Neural progenitor cell (in vitro differentiated cells): ENCODE data around the gene SDK1. TPM values are rescaled to one million over a fixed set of nuclear protein-coding genes. Genes with fewer than 3 reads are reported as not detected.
"Not testable (repeated sequence)": the region's sequence is repeated elsewhere in the genome, so short reads cannot be mapped to it uniquely, and the experiment has no call there.

Experiments used
- DNase-seq: peaks from one replicate; pipeline ENCODE4 v3.0.0-alpha.2; 2016; ENCODE audit warnings: low spot score
- H2AFZ ChIP-seq: fragments of 200-600 bp; sonication (generic); replicated peaks from 2 replicates; pipeline ENCODE4 v1.6.1; 2016; ENCODE audit warnings: antibody characterized with exemption
- H3F3A ChIP-seq: fragments of 200-600 bp; sonication (generic); 2 replicates; pipeline ENCODE4 v1.6.1; 2016; ENCODE audit warnings: antibody characterized with exemption, low read depth
- H3K27ac ChIP-seq: fragments of 200-600 bp; sonication (generic); 2 replicates; pipeline ENCODE4 v1.5.1; 2016; ENCODE audit warnings: mild to moderate bottlenecking
- H3K27me3 ChIP-seq: fragments of 200-600 bp; sonication (generic); 2 replicates; pipeline ENCODE4 v1.6.1; 2016; ENCODE audit warnings: mild to moderate bottlenecking, moderate library complexity
- H3K36me3 ChIP-seq: fragments of 200-600 bp; sonication (generic); 2 replicates; pipeline ENCODE4 v1.5.1; 2016
- H3K4me1 ChIP-seq: fragments of 200-600 bp; sonication (generic); 2 replicates; pipeline ENCODE4 v1.6.1; 2016; ENCODE audit warnings: mixed run types
- H3K4me2 ChIP-seq: fragments of 200-600 bp; sonication (generic); 2 replicates; pipeline ENCODE4 v1.6.1; 2016
- H3K4me3 ChIP-seq: fragments of 200-600 bp; sonication (generic); 2 replicates; pipeline ENCODE4 v1.5.1; 2016
- H3K79me2 ChIP-seq: fragments of 200-600 bp; sonication (generic); 2 replicates; pipeline ENCODE4 v1.6.1; 2016; ENCODE audit warnings: low read depth
- H3K9ac ChIP-seq: fragments of 200-600 bp; sonication (generic); 2 replicates; pipeline ENCODE4 v1.6.1; 2016
- H3K9me3 ChIP-seq: fragments of 200-600 bp; sonication (generic); 2 replicates; pipeline ENCODE4 v1.5.1; 2016; ENCODE audit warnings: low read depth
- H4K20me1 ChIP-seq: fragments of 200-600 bp; sonication (generic); 2 replicates; pipeline ENCODE4 v1.6.1; 2016; ENCODE audit warnings: low read depth
- H3K27ac Mint-ChIP-seq: 3 replicates; pipeline ENCODE4 v1.8.0; 2021; ENCODE audit warnings: mixed read lengths
- H3K27me3 Mint-ChIP-seq: 2 replicates; pipeline ENCODE4 v1.8.0; 2022; ENCODE audit warnings: low read depth, mild to moderate bottlenecking, inconsistent platforms, moderate library complexity, mixed read lengths; ENCODE audit not compliant: insufficient read depth
- H3K36me3 Mint-ChIP-seq: 3 replicates; pipeline ENCODE4 v1.8.0; 2021; ENCODE audit warnings: mixed read lengths
- H3K4me1 Mint-ChIP-seq: 3 replicates; pipeline ENCODE4 v1.8.0; 2021; ENCODE audit warnings: mixed read lengths
- H3K4me3 Mint-ChIP-seq: 3 replicates; pipeline ENCODE4 v1.8.0; 2021; ENCODE audit warnings: mild to moderate bottlenecking, moderate library complexity, mixed read lengths
- H3K9me3 Mint-ChIP-seq: 3 replicates; pipeline ENCODE4 v1.8.0; 2020; ENCODE audit warnings: mixed read lengths
- CTCF ChIP-seq: fragments of 200-600 bp; sonication (generic); IDR thresholded peaks from 2 replicates; pipeline ENCODE4 v1.5.1; 2017; ENCODE audit warnings: antibody characterized with exemption, mild to moderate bottlenecking
- EZH2 ChIP-seq: fragments of 200-600 bp; sonication (generic); IDR thresholded peaks from 2 replicates; pipeline ENCODE4 v1.6.1; 2017; ENCODE audit warnings: antibody characterized with exemption, mild to moderate bottlenecking, moderate library complexity
- EZH2phosphoT487 ChIP-seq: fragments of 200-600 bp; sonication (generic); IDR thresholded peaks from 2 replicates; pipeline ENCODE4 v1.6.1; 2017; ENCODE audit warnings: antibody characterized with exemption
- total RNA-seq: library from RNA; depleted of rRNA; stranded (reverse); fragments of >200 nt; gene quantifications from 2 replicates; pipeline ENCODE4 v1.2.3, GENCODE V29; 2015; ENCODE audit warnings: low replicate concordance

The SDK1 gene
- total RNA-seq, 1 donor from 2014 or later = 4.9 TPM

GRCh38 chr7:4214291-4215155 lies 913.5 kb downstream of the SDK1 start:
- Mint-ChIP-seq H3K27ac (no peak overlapping the region), H3K36me3 (peaks cover 8% of the 10 kb centered on the region), H3K27me3 (peaks cover 2% of the 10 kb centered on the region), H3K9me3 (no peaks in the 10 kb centered on the region), H3K4me3 (no peak overlapping the region), H3K4me1 (peaks cover 9% of the 10 kb centered on the region)
- Histone ChIP-seq H4K20me1 (no peaks in the 10 kb centered on the region), H3K9me3 (no peaks in the 10 kb centered on the region), H3K9ac (no peak overlapping the region), H3K4me3 (no peak overlapping the region), H3K4me2 (no peak overlapping the region), H3K36me3 (no peaks in the 10 kb centered on the region), H2AFZ (no peak overlapping the region), H3K79me2 (no peaks in the 10 kb centered on the region), H3K27me3 (no peaks in the 10 kb centered on the region), H3K27ac (no peak overlapping the region), H3K4me1 (no peaks in the 10 kb centered on the region), H3F3A (no peaks in the 10 kb centered on the region)
- DNase-seq = no peak
- TF ChIP-seq CTCF (no peak), EZH2phosphoT487 (no peak), EZH2 (no peak)

GRCh38 chr7:4215176-4215720 lies 914.2 kb downstream of the SDK1 start:
- no peak for TF ChIP-seq EZH2
- TF ChIP-seq CTCF = no peak
- no peak for TF ChIP-seq EZH2phosphoT487
- H3K9me3 ChIP-seq = no peaks in the 10 kb centered on the region
- H3K27ac ChIP-seq = no peak overlapping the region
- no peak for DNase-seq
- no peak overlapping the region for H3K4me2 ChIP-seq
- Mint-ChIP-seq H3K4me3 (no peak overlapping the region), H3K27me3 (peaks cover 2% of the 10 kb centered on the region), H3K9me3 (no peaks in the 10 kb centered on the region), H3K4me1 (peaks cover 9% of the 10 kb centered on the region), H3K36me3 (peaks cover 7% of the 10 kb centered on the region), H3K27ac (no peak overlapping the region)
- no peaks in the 10 kb centered on the region for H4K20me1 ChIP-seq
- no peaks in the 10 kb centered on the region for H3K36me3 ChIP-seq
- no peaks in the 10 kb centered on the region for H3K79me2 ChIP-seq
- H3F3A ChIP-seq = no peaks in the 10 kb centered on the region
- H3K4me1 ChIP-seq = no peaks in the 10 kb centered on the region
- H2AFZ ChIP-seq = no peak overlapping the region
- H3K27me3 ChIP-seq = no peaks in the 10 kb centered on the region
- H3K4me3 ChIP-seq = no peak overlapping the region
- H3K9ac ChIP-seq = no peak overlapping the region

- Mint-ChIP-seq H3K36me3 (peaks cover 5% of the 10 kb centered on the region), H3K27ac (no peak overlapping the region), H3K27me3 (peaks cover 2% of the 10 kb centered on the region), H3K4me1 (peaks cover 9% of the 10 kb centered on the region), H3K9me3 (no peaks in the 10 kb centered on the region), H3K4me3 (no peak overlapping the region)
- Histone ChIP-seq H3K9me3 (no peaks in the 10 kb centered on the region), H3K27me3 (no peaks in the 10 kb centered on the region), H3K27ac (no peak overlapping the region), H2AFZ (no peak overlapping the region), H3K4me3 (no peak overlapping the region), H3K79me2 (no peaks in the 10 kb centered on the region), H3K9ac (no peak overlapping the region), H3K4me2 (no peak overlapping the region), H3K36me3 (no peaks in the 10 kb centered on the region), H3K4me1 (no peaks in the 10 kb centered on the region), H3F3A (no peaks in the 10 kb centered on the region), H4K20me1 (no peaks in the 10 kb centered on the region)
- no peak for TF ChIP-seq EZH2
- no peak for TF ChIP-seq CTCF
- no peak for DNase-seq
These were observed 915.0 kb downstream of the SDK1 start for GRCh38 chr7:4216016-4216415.

- not testable (repeated sequence) for H3K4me3 ChIP-seq, H3K4me1 Mint-ChIP-seq, H2AFZ ChIP-seq, H3K9ac ChIP-seq, H4K20me1 ChIP-seq, H3K4me1 ChIP-seq, DNase-seq, H3K4me2 ChIP-seq, H3K9me3 Mint-ChIP-seq, H3K27me3 ChIP-seq, H3K36me3 Mint-ChIP-seq, H3K9me3 ChIP-seq, H3K4me3 Mint-ChIP-seq, H3K36me3 ChIP-seq, H3F3A ChIP-seq, H3K79me2 ChIP-seq, H3K27me3 Mint-ChIP-seq, H3K27ac ChIP-seq, H3K27ac Mint-ChIP-seq
These were observed 916.1 kb downstream of the SDK1 start for GRCh38 chr7:4217126-4217660.
